ENCODE data around the gene FGD2.

- TF ChIP-seq, protein P1, sequence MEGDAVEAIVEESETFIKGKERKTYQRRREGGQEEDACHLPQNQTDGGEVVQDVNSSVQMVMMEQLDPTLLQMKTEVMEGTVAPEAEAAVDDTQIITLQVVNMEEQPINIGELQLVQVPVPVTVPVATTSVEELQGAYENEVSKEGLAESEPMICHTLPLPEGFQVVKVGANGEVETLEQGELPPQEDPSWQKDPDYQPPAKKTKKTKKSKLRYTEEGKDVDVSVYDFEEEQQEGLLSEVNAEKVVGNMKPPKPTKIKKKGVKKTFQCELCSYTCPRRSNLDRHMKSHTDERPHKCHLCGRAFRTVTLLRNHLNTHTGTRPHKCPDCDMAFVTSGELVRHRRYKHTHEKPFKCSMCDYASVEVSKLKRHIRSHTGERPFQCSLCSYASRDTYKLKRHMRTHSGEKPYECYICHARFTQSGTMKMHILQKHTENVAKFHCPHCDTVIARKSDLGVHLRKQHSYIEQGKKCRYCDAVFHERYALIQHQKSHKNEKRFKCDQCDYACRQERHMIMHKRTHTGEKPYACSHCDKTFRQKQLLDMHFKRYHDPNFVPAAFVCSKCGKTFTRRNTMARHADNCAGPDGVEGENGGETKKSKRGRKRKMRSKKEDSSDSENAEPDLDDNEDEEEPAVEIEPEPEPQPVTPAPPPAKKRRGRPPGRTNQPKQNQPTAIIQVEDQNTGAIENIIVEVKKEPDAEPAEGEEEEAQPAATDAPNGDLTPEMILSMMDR (conservative IDR thresholded peaks at IDR 0.05; ENCODE audit: low read length) = no peak
- TF ChIP-seq EZH2phosphoT487 (IDR thresholded peaks at IDR 0.05; ENCODE audit: borderline replicate concordance) = no peak
Observed at GRCh38 chr6:37011656-37012378, 6.4 kb downstream of the FGD2 start.

Data from Loucy (cell line).